A549 (cell line): Measurements from ENCODE around the gene SOX10. TPM values are rescaled to one million over a fixed set of nuclear protein-coding genes. Genes with fewer than 3 reads are reported as not detected.
A peak's percentile ranks its signal among the peaks of the same experiment; 100 is the strongest.

ENCODE experiments used
- ATAC-seq, 2 experiments: fragments of 200-7000 bp in 1 of 2; fragments of >200 bp in 1 of 2; cut with Nextera tagmentation in 1 of 2; cut with Tn5 transposase in 1 of 2; 3 replicates each; pipeline versions ENCODE4 v1.8.0 to v1.9.1; 2018 to 2020; ENCODE audit warnings: mild to moderate bottlenecking in 1 of 2, moderate library complexity in 1 of 2
- CTCF ChIA-PET: fragments of 300-600 bp; sonication (Branson Sonifier 250); formaldehyde crosslinking; extraction: SDS; loops from one replicate; lab custom pipeline; 2021; ENCODE audit warnings: antibody characterized with exemption, inconsistent platforms; lab: Yijun Ruan, JAX
- POLR2A ChIA-PET: fragments of 350-600 bp; formaldehyde crosslinking; extraction: SDS; loops from one replicate; lab custom pipeline; 2021; ENCODE audit warnings: antibody characterized with exemption, inconsistent platforms; lab: Yijun Ruan, JAX
- DNase-seq, 2 experiments: peaks; one replicate each; pipeline versions ENCODE4 v3.0.0 to v3.0.0-alpha.2; 2011 to 2016; ENCODE audit warnings: low read depth in 1 of 2, low spot score in 1 of 2
- FAIRE-seq: peaks from 2 replicates; lab custom pipeline; 2011; peaks lifted over from hg19 to GRCh38; lab: Jason Lieb, UNC
- H3K27ac ChIP-seq, 2 experiments: fragments of >200 bp; sonication (Bioruptor Twin); formaldehyde crosslinking; 3 replicates each; pipeline ENCODE4 v1.5.1; 2016 to 2017
- H3K4me1 ChIP-seq: fragments of >200 bp; sonication (Bioruptor Twin); formaldehyde crosslinking; 3 replicates; pipeline ENCODE4 v1.6.1; 2016
- H3K4me2 ChIP-seq: fragments of >200 bp; sonication (Bioruptor Twin); formaldehyde crosslinking; 3 replicates; pipeline ENCODE4 v1.6.1; 2016
- H3K4me3 ChIP-seq: fragments of >200 bp; sonication (Bioruptor Twin); formaldehyde crosslinking; 3 replicates; pipeline ENCODE4 v1.5.1; 2016
- H3K9me3 ChIP-seq: fragments of >200 bp; sonication (Bioruptor Twin); formaldehyde crosslinking; 3 replicates; pipeline ENCODE4 v1.6.1; 2016
- CBX8 ChIP-seq: fragments of 200-600 bp; sonication (generic); IDR thresholded peaks from 2 replicates; pipeline ENCODE4 v1.6.1; 2016
- CHD2 ChIP-seq: fragments of 150-350 bp; IDR thresholded peaks from 2 replicates; pipeline ENCODE4 v1.6.1; 2014; ENCODE audit warnings: low read length; ENCODE audit not compliant: partially characterized antibody
- FOSL2 ChIP-seq, 2 experiments: fragments of 450-650 bp in 1 of 2; fragments of >200 bp in 1 of 2; sonication (Bioruptor Twin) in 1 of 2; formaldehyde crosslinking; IDR thresholded peaks; 2 replicates each; pipeline versions ENCODE4 v1.5.0 to v1.6.1; 2016 to 2020; ENCODE audit warnings: mild to moderate bottlenecking in 1 of 2, moderate library complexity in 1 of 2
- HOXA7 ChIP-seq: fragments of 250-450 bp; sonication (Bioruptor Pico); IDR thresholded peaks from 2 replicates; pipeline ENCODE4 v1.5.0; 2020; ENCODE audit warnings: mild to moderate bottlenecking, moderate library complexity
- KDM1A ChIP-seq: fragments of 200-600 bp; sonication (generic); IDR thresholded peaks from 2 replicates; pipeline ENCODE4 v1.6.1; 2016; ENCODE audit warnings: low read depth, mild to moderate bottlenecking
- NFE2L2 ChIP-seq: fragments of 150-350 bp; conservative IDR thresholded peaks from 2 replicates; pipeline ENCODE4 v1.6.1; 2014; ENCODE audit warnings: low read length
- NPAS2 ChIP-seq: fragments of 250-450 bp; sonication (Bioruptor Pico); IDR thresholded peaks from 2 replicates; pipeline ENCODE4 v1.8.0; 2022; ENCODE audit warnings: mild to moderate bottlenecking, moderate library complexity, borderline replicate concordance
- RAD21 ChIP-seq, 2 experiments: fragments of >200 bp in 1 of 2; sonication (Bioruptor Twin) in 1 of 2; formaldehyde crosslinking in 1 of 2; IDR thresholded peaks in 1 of 2; conservative IDR thresholded peaks in 1 of 2; 2 replicates in 1 of 2; 3 replicates in 1 of 2; pipeline ENCODE4 v1.6.1; 2012 to 2018; ENCODE audit warnings: inconsistent platforms in 1 of 2
- RCOR1 ChIP-seq: fragments of 150-350 bp; IDR thresholded peaks from 2 replicates; pipeline ENCODE4 v1.6.1; 2014; ENCODE audit warnings: antibody characterized with exemption, low read length, low read depth
- RFX5 ChIP-seq: fragments of 450-650 bp; IDR thresholded peaks from 2 replicates; pipeline ENCODE4 v1.7.1; 2014; ENCODE audit warnings: antibody characterized with exemption, mild to moderate bottlenecking, moderate library complexity
- RNF2 ChIP-seq: fragments of 200-600 bp; sonication (generic); IDR thresholded peaks from 2 replicates; pipeline ENCODE4 v1.6.1; 2016; ENCODE audit warnings: low read depth, mild to moderate bottlenecking, antibody characterized with exemption, moderate library complexity, borderline replicate concordance
- SMC3 ChIP-seq: fragments of >200 bp; sonication (Bioruptor Twin); formaldehyde crosslinking; IDR thresholded peaks from 3 replicates; pipeline ENCODE4 v1.6.1; 2018; ENCODE audit warnings: inconsistent platforms
- SREBF2 ChIP-seq: fragments of 450-650 bp; IDR thresholded peaks from 2 replicates; pipeline ENCODE4 v1.6.1; 2014; ENCODE audit warnings: mild to moderate bottlenecking, moderate library complexity
- USF2 ChIP-seq: fragments of 450-650 bp; IDR thresholded peaks from 2 replicates; pipeline ENCODE4 v1.6.1; 2014; ENCODE audit warnings: antibody characterized with exemption
- ZSCAN20 ChIP-seq: fragments of 250-450 bp; sonication (Bioruptor Pico); IDR thresholded peaks from 2 replicates; pipeline ENCODE4 v1.8.0; 2022; ENCODE audit warnings: mild to moderate bottlenecking, moderate library complexity
- WGBS: methylation state at CpG from one replicate; pipeline ENCODE4 v1.1.6; 2017; ENCODE audit errors: missing lambda C conversion rate; 5-methylcytosine and 5-hydroxymethylcytosine counted together
- polyA plus RNA-seq, 4 experiments: library from polyadenylated mRNA; depleted of rRNA in 3 of 4; stranded (reverse); fragments of >200 nt; fragmentation: RNase III in 1 of 4; extraction: RNeasy Plus Mini Kit Qiagen cat#74134 plus additional on column Dnase treatment in 1 of 4; gene quantifications; 2 replicates in 3 of 4; 3 replicates in 1 of 4; pipeline ENCODE4 v1.2.3, GENCODE V29; 2011 to 2017
- TF ChIP-seq, protein P1 (sequence below): fragments of >200 bp; sonication (Bioruptor Twin); formaldehyde crosslinking; IDR thresholded peaks from 3 replicates; pipeline ENCODE4 v1.6.1; 2016
- TF ChIP-seq, protein P2 (sequence below): fragments of >200 bp; sonication (Bioruptor Twin); formaldehyde crosslinking; IDR thresholded peaks from 2 replicates; pipeline ENCODE4 v1.6.1; 2016
- TF ChIP-seq, protein P3 (sequence below): fragments of 200-600 bp; sonication (generic); IDR thresholded peaks from 2 replicates; pipeline ENCODE4 v1.6.1; 2016; ENCODE audit warnings: antibody characterized with exemption, mild to moderate bottlenecking, moderate library complexity
- TF ChIP-seq, protein P4 (sequence below): IDR thresholded peaks from 2 replicates; pipeline ENCODE4 v1.6.1; 2012
- TF ChIP-seq, protein P5 (sequence below): fragments of >200 bp; sonication (Bioruptor Twin); formaldehyde crosslinking; IDR thresholded peaks from 3 replicates; pipeline ENCODE4 v1.5.1; 2016

SOX10 gene
- polyA plus RNA-seq, 2 of the 4 experiments (the other 2 are of a cell fraction), result not detected

- Histone ChIP-seq H3K4me3 (no peak overlapping the region), H3K27ac (peak overlapping the region; percentile 40 to 78; a peak in 4 of 6 replicates), H3K9me3 (no peaks in the 10 kb centered on the region), H3K4me2 (peak overlapping the region; percentile 39; the same call in 2 of the 3 replicates), H3K4me1 (peaks cover 14% of the 10 kb centered on the region)
- DNase-seq, result peak; percentile 84 to 87
- TF ChIP-seq CBX8 (no peak), RCOR1 (no peak), CHD2 (no peak), NPAS2 (CRISPR knock-in tag) (no peak), RNF2 (no peak), SMC3 (peak; percentile 65), SREBF2 (no peak), RAD21 (conservative IDR thresholded peaks at IDR 0.05 in 1 of 2, IDR thresholded peaks at IDR 0.05 in 1 of 2) (peak; percentile 46 to 57), ZSCAN20 (CRISPR knock-in tag) (no peak), NFE2L2 (no peak), HOXA7 (no peak), RFX5 (no peak), FOSL2 (IDR thresholded peaks at IDR 0.05) (0 out of 2 replicates have a peak, but pooled peaks have one; percentile 32), FOSL2 (CRISPR knock-in tag; IDR thresholded peaks at IDR 0.05) (peak; percentile 91), KDM1A (no peak), USF2 (no peak)
- TF ChIP-seq, protein P1, sequence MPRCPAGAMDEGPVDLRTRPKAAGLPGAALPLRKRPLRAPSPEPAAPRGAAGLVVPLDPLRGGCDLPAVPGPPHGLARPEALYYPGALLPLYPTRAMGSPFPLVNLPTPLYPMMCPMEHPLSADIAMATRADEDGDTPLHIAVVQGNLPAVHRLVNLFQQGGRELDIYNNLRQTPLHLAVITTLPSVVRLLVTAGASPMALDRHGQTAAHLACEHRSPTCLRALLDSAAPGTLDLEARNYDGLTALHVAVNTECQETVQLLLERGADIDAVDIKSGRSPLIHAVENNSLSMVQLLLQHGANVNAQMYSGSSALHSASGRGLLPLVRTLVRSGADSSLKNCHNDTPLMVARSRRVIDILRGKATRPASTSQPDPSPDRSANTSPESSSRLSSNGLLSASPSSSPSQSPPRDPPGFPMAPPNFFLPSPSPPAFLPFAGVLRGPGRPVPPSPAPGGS, result no peak
- TF ChIP-seq, protein P2, sequence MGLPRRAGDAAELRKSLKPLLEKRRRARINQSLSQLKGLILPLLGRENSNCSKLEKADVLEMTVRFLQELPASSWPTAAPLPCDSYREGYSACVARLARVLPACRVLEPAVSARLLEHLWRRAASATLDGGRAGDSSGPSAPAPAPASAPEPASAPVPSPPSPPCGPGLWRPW, result no peak
- TF ChIP-seq, protein P3, sequence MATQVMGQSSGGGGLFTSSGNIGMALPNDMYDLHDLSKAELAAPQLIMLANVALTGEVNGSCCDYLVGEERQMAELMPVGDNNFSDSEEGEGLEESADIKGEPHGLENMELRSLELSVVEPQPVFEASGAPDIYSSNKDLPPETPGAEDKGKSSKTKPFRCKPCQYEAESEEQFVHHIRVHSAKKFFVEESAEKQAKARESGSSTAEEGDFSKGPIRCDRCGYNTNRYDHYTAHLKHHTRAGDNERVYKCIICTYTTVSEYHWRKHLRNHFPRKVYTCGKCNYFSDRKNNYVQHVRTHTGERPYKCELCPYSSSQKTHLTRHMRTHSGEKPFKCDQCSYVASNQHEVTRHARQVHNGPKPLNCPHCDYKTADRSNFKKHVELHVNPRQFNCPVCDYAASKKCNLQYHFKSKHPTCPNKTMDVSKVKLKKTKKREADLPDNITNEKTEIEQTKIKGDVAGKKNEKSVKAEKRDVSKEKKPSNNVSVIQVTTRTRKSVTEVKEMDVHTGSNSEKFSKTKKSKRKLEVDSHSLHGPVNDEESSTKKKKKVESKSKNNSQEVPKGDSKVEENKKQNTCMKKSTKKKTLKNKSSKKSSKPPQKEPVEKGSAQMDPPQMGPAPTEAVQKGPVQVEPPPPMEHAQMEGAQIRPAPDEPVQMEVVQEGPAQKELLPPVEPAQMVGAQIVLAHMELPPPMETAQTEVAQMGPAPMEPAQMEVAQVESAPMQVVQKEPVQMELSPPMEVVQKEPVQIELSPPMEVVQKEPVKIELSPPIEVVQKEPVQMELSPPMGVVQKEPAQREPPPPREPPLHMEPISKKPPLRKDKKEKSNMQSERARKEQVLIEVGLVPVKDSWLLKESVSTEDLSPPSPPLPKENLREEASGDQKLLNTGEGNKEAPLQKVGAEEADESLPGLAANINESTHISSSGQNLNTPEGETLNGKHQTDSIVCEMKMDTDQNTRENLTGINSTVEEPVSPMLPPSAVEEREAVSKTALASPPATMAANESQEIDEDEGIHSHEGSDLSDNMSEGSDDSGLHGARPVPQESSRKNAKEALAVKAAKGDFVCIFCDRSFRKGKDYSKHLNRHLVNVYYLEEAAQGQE, result no peak
- TF ChIP-seq, protein P4, sequence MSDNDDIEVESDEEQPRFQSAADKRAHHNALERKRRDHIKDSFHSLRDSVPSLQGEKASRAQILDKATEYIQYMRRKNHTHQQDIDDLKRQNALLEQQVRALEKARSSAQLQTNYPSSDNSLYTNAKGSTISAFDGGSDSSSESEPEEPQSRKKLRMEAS, result peak; percentile 49; the same call in 1 of the 2 replicates
- TF ChIP-seq, protein P5, sequence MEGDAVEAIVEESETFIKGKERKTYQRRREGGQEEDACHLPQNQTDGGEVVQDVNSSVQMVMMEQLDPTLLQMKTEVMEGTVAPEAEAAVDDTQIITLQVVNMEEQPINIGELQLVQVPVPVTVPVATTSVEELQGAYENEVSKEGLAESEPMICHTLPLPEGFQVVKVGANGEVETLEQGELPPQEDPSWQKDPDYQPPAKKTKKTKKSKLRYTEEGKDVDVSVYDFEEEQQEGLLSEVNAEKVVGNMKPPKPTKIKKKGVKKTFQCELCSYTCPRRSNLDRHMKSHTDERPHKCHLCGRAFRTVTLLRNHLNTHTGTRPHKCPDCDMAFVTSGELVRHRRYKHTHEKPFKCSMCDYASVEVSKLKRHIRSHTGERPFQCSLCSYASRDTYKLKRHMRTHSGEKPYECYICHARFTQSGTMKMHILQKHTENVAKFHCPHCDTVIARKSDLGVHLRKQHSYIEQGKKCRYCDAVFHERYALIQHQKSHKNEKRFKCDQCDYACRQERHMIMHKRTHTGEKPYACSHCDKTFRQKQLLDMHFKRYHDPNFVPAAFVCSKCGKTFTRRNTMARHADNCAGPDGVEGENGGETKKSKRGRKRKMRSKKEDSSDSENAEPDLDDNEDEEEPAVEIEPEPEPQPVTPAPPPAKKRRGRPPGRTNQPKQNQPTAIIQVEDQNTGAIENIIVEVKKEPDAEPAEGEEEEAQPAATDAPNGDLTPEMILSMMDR, result peak; percentile 78
- WGBS, result 16% methylated on average over 6 of the region's 13 CpGs
- CTCF ChIA-PET, result interaction anchor here (0.5 to 4.0 kb wide), 21 partner anchors 8 to 211 kb away, joined by 3 to 20 read pairs (median 4); partner anchors contain the start of gene MICALL1
- POLR2A ChIA-PET, result interaction anchor here (1.5 kb wide), 1 partner anchor 29 kb away, joined by 5 read pairs; no protein-coding TSS in a partner anchor
- peak; percentile 51 for FAIRE-seq
- peak; percentile 89 to 96 for ATAC-seq
Measured at GRCh38 chr22:37933711-37934376, 50.5 kb downstream of the SOX10 start.
